GM23338 (cell line): ENCODE results near the gene JAZF1. TPM values are rescaled to one million over a fixed set of nuclear protein-coding genes. Genes with fewer than 3 reads are reported as not detected.
A peak's percentile ranks its signal among the peaks of the same experiment; 100 is the strongest.

Experiments
- ATAC-seq: fragments of 200-7000 bp; cut with Tn5 transposase; 3 replicates; pipeline ENCODE4 v1.9.1; 2020
- DNase-seq: peaks from one replicate; pipeline ENCODE4 v3.0.0-alpha.2; 2015; ENCODE audit warnings: low spot score
- H2AFZ ChIP-seq: fragments of 200-600 bp; sonication (generic); 2 replicates; pipeline ENCODE4 v1.8.0; 2016; ENCODE audit warnings: antibody characterized with exemption, mild to moderate bottlenecking, moderate library complexity
- H3F3A ChIP-seq: fragments of 200-600 bp; sonication (generic); replicated peaks from 2 replicates; pipeline ENCODE4 v1.8.0; 2017; ENCODE audit warnings: antibody characterized with exemption, mixed run types, low read depth
- H3K27ac ChIP-seq: fragments of 200-600 bp; sonication (generic); 2 replicates; pipeline ENCODE4 v1.6.1; 2016; ENCODE audit warnings: low read depth
- H3K27me3 ChIP-seq: fragments of 200-600 bp; sonication (generic); 2 replicates; pipeline ENCODE4 v1.8.0; 2016; ENCODE audit warnings: mild to moderate bottlenecking, mixed run types, moderate library complexity; ENCODE audit not compliant: insufficient read depth
- H3K36me3 ChIP-seq: fragments of 200-600 bp; sonication (generic); 2 replicates; pipeline ENCODE4 v1.8.0; 2016; ENCODE audit warnings: mild to moderate bottlenecking; ENCODE audit not compliant: insufficient read depth
- H3K4me1 ChIP-seq: fragments of 200-600 bp; sonication (generic); 2 replicates; pipeline ENCODE4 v1.8.0; 2016; ENCODE audit warnings: mild to moderate bottlenecking, moderate library complexity; ENCODE audit not compliant: insufficient read depth
- H3K4me2 ChIP-seq: fragments of 200-600 bp; sonication (generic); 2 replicates; pipeline ENCODE4 v1.7.1; 2017; ENCODE audit warnings: mixed run types
- H3K4me3 ChIP-seq: fragments of 200-600 bp; sonication (generic); 2 replicates; pipeline ENCODE4 v1.6.1; 2016; ENCODE audit warnings: mixed run types
- H3K79me2 ChIP-seq: fragments of 200-600 bp; sonication (generic); replicated peaks from 2 replicates; pipeline ENCODE4 v1.8.0; 2017; ENCODE audit warnings: mild to moderate bottlenecking; ENCODE audit not compliant: insufficient read depth
- H3K9me2 ChIP-seq: fragments of 200-600 bp; sonication (generic); 2 replicates; pipeline ENCODE4 v1.8.0; 2017; ENCODE audit not compliant: insufficient read depth
- H4K20me1 ChIP-seq: fragments of 200-600 bp; sonication (generic); replicated peaks from 2 replicates; pipeline ENCODE4 v1.8.0; 2017; ENCODE audit warnings: mild to moderate bottlenecking; ENCODE audit not compliant: insufficient read depth
- H3K27ac Mint-ChIP-seq: 2 replicates; pipeline ENCODE4 v1.8.0; 2020; ENCODE audit warnings: inconsistent platforms, mild to moderate bottlenecking, moderate library complexity, mixed read lengths
- H3K27me3 Mint-ChIP-seq: 3 replicates; pipeline ENCODE4 v1.8.0; 2022; ENCODE audit warnings: low read depth, mild to moderate bottlenecking, moderate library complexity, mixed read lengths, inconsistent platforms; ENCODE audit not compliant: insufficient read depth, poor library complexity
- H3K36me3 Mint-ChIP-seq: 3 replicates; pipeline ENCODE4 v1.8.0; 2021; ENCODE audit warnings: low read depth, mild to moderate bottlenecking, inconsistent platforms, moderate library complexity, mixed read lengths
- H3K4me1 Mint-ChIP-seq: 3 replicates; pipeline ENCODE4 v1.8.0; 2020; ENCODE audit warnings: mild to moderate bottlenecking, inconsistent platforms, mixed read lengths
- H3K4me3 Mint-ChIP-seq: 3 replicates; pipeline ENCODE4 v1.8.0; 2021; ENCODE audit warnings: moderate library complexity, mild to moderate bottlenecking, inconsistent platforms, mixed read lengths
- H3K9me3 Mint-ChIP-seq: 3 replicates; pipeline ENCODE4 v1.8.0; 2020; ENCODE audit warnings: moderate library complexity, mild to moderate bottlenecking, inconsistent platforms, mixed read lengths
- CREB1 ChIP-seq: fragments of 250-450 bp; sonication (Bioruptor Pico); IDR thresholded peaks from 2 replicates; pipeline ENCODE4 v1.5.0; 2020; ENCODE audit warnings: low read depth, mild to moderate bottlenecking, moderate library complexity
- CTCF ChIP-seq, 2 experiments: fragments of 200-600 bp in 1 of 2; sonication (generic) in 1 of 2; conservative IDR thresholded peaks; 2 replicates each; pipeline versions ENCODE4 v1.5.1 to v1.6.1; 2016 to 2017; ENCODE audit warnings: antibody characterized with exemption in 2 of 2, low read depth in 2 of 2, mild to moderate bottlenecking in 2 of 2, moderate library complexity in 1 of 2
- EZH2 ChIP-seq: fragments of 200-600 bp; sonication (generic); IDR thresholded peaks from one replicate; pipeline ENCODE4 v1.8.0; 2017; ENCODE audit warnings: antibody characterized with exemption, mild to moderate bottlenecking, low read depth; ENCODE audit not compliant: unreplicated experiment
- EZH2phosphoT487 ChIP-seq: fragments of 200-600 bp; sonication (generic); IDR thresholded peaks from one replicate; pipeline ENCODE4 v1.8.1; 2018; ENCODE audit warnings: antibody characterized with exemption; ENCODE audit not compliant: unreplicated experiment
- ZNF114 ChIP-seq: fragments of 250-450 bp; sonication (Bioruptor Pico); IDR thresholded peaks from 2 replicates; pipeline ENCODE4 v1.5.0; 2020; ENCODE audit warnings: mild to moderate bottlenecking, moderate library complexity
- ZNF331 ChIP-seq: fragments of 250-450 bp; sonication (Bioruptor Pico); IDR thresholded peaks from 2 replicates; pipeline ENCODE4 v1.5.0; 2020; ENCODE audit warnings: low read depth, mild to moderate bottlenecking, moderate library complexity
- polyA plus RNA-seq: library from polyadenylated mRNA; unstranded; fragments of >200 nt; fragmentation: Nextera tagmentation; extraction: Ambion mirVana; gene quantifications from 2 replicates; pipeline ENCODE4 v1.2.1, GENCODE V29; 2016
- total RNA-seq: library from RNA; depleted of rRNA; stranded (reverse); fragments of >200 nt; shearing (Covaris generic); gene quantifications from 2 replicates; pipeline ENCODE4 v1.2.3, GENCODE V29; 2014
- TF ChIP-seq, protein P1 (sequence below): fragments of 250-450 bp; sonication (Bioruptor Pico); IDR thresholded peaks from 2 replicates; pipeline ENCODE4 v1.5.0; 2020; ENCODE audit warnings: mild to moderate bottlenecking, moderate library complexity
- TF ChIP-seq, protein P2 (sequence below): IDR thresholded peaks from one replicate; pipeline ENCODE4 v1.6.1; 2018; ENCODE audit warnings: antibody characterized with exemption; ENCODE audit not compliant: unreplicated experiment

The JAZF1 gene
- total and polyA plus RNA-seq, 2 experiments from 2014 or later: 12.2 to 22.2 TPM

- DNase-seq (peak; percentile 62), ATAC-seq (no peak)
- H3K27me3 Mint-ChIP-seq: no peaks in the 10 kb centered on the region
- H3K4me1 Mint-ChIP-seq: peaks cover 13% of the 10 kb centered on the region
- Histone ChIP-seq H2AFZ (no peak overlapping the region), H3K36me3 (no peaks in the 10 kb centered on the region), H3K27ac (no peak overlapping the region), H3K79me2 (peaks cover 25% of the 10 kb centered on the region), H3K4me1 (peaks cover 17% of the 10 kb centered on the region), H3K9me2 (no peaks in the 10 kb centered on the region), H3K27me3 (no peaks in the 10 kb centered on the region), H3K4me3 (no peak overlapping the region), H3F3A (no peaks in the 10 kb centered on the region), H4K20me1 (peaks cover 10% of the 10 kb centered on the region), H3K4me2 (no peak overlapping the region)
- no peak overlapping the region for H3K4me3 Mint-ChIP-seq
- TF ChIP-seq EZH2 (no peak), ZNF114 (CRISPR knock-in tag) (no peak), CREB1 (CRISPR knock-in tag) (peak; percentile 50; the same call in 1 of the 2 replicates), CTCF (conservative IDR thresholded peaks at IDR 0.05; ENCODE audit: low read depth in 2 of 2) (peak; percentile 92 to 100), ZNF331 (CRISPR knock-in tag) (no peak)
- no peak overlapping the region for H3K27ac Mint-ChIP-seq
- no peaks in the 10 kb centered on the region for H3K36me3 Mint-ChIP-seq
- H3K9me3 Mint-ChIP-seq: no peaks in the 10 kb centered on the region
Observed at GRCh38 chr7:28078036-28078901, 102.3 kb downstream of the JAZF1 start.

DNA sequence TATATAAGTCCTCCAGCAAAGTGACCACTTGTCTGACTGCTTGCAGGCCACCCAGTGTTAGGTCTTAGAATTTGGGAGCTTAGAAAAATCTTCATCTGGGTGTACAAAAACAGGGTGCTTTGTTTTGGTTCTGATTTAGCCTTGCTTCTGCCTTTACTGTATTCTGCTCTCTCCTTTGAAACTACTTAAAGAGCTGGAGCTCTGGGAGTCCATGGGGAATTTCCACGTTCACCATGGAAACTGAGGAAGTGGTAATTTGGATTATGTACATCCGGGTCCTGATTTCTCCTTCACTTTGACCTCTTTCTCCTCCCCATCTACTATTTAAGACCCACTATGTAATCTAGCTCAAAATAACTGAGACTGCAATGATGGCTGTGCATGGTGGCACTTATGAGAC, 103.0 kb downstream of the JAZF1 start:
- Histone ChIP-seq H3K9me2 (no peaks in the 10 kb centered on the region), H3K79me2 (peaks cover 25% of the 10 kb centered on the region), H3K4me2 (no peak overlapping the region), H3F3A (no peaks in the 10 kb centered on the region), H2AFZ (no peak overlapping the region), H3K36me3 (no peaks in the 10 kb centered on the region), H4K20me1 (peaks cover 10% of the 10 kb centered on the region), H3K27ac (no peak overlapping the region), H3K4me1 (peaks cover 24% of the 10 kb centered on the region), H3K27me3 (no peaks in the 10 kb centered on the region), H3K4me3 (no peak overlapping the region)
- no peak for DNase-seq
- no peak overlapping the region for H3K27ac Mint-ChIP-seq
- peaks cover 19% of the 10 kb centered on the region for H3K4me1 Mint-ChIP-seq
- H3K9me3 Mint-ChIP-seq: no peaks in the 10 kb centered on the region
- ATAC-seq: no peak
- H3K4me3 Mint-ChIP-seq: no peak overlapping the region
- H3K36me3 Mint-ChIP-seq: no peaks in the 10 kb centered on the region
- H3K27me3 Mint-ChIP-seq: peaks cover 2% of the 10 kb centered on the region
- TF ChIP-seq EZH2phosphoT487 (no peak), ZNF114 (CRISPR knock-in tag) (no peak)
- TF ChIP-seq, protein P1, sequence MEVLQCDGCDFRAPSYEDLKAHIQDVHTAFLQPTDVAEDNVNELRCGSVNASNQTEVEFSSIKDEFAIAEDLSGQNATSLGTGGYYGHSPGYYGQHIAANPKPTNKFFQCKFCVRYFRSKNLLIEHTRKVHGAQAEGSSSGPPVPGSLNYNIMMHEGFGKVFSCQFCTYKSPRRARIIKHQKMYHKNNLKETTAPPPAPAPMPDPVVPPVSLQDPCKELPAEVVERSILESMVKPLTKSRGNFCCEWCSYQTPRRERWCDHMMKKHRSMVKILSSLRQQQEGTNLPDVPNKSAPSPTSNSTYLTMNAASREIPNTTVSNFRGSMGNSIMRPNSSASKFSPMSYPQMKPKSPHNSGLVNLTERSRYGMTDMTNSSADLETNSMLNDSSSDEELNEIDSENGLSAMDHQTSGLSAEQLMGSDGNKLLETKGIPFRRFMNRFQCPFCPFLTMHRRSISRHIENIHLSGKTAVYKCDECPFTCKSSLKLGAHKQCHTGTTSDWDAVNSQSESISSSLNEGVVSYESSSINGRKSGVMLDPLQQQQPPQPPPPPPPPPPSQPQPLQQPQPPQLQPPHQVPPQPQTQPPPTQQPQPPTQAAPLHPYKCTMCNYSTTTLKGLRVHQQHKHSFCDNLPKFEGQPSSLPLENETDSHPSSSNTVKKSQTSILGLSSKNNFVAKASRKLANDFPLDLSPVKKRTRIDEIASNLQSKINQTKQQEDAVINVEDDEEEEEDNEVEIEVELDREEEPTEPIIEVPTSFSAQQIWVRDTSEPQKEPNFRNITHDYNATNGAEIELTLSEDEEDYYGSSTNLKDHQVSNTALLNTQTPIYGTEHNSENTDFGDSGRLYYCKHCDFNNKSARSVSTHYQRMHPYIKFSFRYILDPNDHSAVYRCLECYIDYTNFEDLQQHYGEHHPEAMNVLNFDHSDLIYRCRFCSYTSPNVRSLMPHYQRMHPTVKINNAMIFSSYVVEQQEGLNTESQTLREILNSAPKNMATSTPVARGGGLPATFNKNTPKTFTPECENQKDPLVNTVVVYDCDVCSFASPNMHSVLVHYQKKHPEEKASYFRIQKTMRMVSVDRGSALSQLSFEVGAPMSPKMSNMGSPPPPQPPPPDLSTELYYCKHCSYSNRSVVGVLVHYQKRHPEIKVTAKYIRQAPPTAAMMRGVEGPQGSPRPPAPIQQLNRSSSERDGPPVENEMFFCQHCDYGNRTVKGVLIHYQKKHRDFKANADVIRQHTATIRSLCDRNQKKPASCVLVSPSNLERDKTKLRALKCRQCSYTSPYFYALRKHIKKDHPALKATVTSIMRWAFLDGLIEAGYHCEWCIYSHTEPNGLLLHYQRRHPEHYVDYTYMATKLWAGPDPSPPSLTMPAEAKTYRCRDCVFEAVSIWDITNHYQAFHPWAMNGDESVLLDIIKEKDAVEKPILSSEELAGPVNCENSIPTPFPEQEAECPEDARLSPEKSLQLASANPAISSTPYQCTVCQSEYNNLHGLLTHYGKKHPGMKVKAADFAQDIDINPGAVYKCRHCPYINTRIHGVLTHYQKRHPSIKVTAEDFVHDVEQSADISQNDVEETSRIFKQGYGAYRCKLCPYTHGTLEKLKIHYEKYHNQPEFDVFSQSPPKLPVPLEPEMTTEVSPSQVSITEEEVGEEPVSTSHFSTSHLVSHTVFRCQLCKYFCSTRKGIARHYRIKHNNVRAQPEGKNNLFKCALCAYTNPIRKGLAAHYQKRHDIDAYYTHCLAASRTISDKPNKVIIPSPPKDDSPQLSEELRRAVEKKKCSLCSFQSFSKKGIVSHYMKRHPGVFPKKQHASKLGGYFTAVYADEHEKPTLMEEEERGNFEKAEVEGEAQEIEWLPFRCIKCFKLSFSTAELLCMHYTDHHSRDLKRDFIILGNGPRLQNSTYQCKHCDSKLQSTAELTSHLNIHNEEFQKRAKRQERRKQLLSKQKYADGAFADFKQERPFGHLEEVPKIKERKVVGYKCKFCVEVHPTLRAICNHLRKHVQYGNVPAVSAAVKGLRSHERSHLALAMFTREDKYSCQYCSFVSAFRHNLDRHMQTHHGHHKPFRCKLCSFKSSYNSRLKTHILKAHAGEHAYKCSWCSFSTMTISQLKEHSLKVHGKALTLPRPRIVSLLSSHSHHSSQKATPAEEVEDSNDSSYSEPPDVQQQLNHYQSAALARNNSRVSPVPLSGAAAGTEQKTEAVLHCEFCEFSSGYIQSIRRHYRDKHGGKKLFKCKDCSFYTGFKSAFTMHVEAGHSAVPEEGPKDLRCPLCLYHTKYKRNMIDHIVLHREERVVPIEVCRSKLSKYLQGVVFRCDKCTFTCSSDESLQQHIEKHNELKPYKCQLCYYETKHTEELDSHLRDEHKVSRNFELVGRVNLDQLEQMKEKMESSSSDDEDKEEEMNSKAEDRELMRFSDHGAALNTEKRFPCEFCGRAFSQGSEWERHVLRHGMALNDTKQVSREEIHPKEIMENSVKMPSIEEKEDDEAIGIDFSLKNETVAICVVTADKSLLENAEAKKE (CRISPR knock-in tag): no peak
- TF ChIP-seq, protein P2, sequence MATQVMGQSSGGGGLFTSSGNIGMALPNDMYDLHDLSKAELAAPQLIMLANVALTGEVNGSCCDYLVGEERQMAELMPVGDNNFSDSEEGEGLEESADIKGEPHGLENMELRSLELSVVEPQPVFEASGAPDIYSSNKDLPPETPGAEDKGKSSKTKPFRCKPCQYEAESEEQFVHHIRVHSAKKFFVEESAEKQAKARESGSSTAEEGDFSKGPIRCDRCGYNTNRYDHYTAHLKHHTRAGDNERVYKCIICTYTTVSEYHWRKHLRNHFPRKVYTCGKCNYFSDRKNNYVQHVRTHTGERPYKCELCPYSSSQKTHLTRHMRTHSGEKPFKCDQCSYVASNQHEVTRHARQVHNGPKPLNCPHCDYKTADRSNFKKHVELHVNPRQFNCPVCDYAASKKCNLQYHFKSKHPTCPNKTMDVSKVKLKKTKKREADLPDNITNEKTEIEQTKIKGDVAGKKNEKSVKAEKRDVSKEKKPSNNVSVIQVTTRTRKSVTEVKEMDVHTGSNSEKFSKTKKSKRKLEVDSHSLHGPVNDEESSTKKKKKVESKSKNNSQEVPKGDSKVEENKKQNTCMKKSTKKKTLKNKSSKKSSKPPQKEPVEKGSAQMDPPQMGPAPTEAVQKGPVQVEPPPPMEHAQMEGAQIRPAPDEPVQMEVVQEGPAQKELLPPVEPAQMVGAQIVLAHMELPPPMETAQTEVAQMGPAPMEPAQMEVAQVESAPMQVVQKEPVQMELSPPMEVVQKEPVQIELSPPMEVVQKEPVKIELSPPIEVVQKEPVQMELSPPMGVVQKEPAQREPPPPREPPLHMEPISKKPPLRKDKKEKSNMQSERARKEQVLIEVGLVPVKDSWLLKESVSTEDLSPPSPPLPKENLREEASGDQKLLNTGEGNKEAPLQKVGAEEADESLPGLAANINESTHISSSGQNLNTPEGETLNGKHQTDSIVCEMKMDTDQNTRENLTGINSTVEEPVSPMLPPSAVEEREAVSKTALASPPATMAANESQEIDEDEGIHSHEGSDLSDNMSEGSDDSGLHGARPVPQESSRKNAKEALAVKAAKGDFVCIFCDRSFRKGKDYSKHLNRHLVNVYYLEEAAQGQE: no peak
